Fibroblast of lung (primary cell): ENCODE results near the gene PDE3A. TPM values are rescaled to one million over a fixed set of nuclear protein-coding genes. Genes with fewer than 3 reads are reported as not detected.

Experiments used
- DNase-seq, 2 donors: peaks; one replicate each; pipeline versions ENCODE4 v3.0.0 to v3.0.0-alpha.2; 2010; ENCODE audit warnings: low read depth in 2 of 2
- H2AFZ ChIP-seq: 2 replicates; pipeline ENCODE4 v1.5.1; 2012; ENCODE audit warnings: low read length, control low read depth, inconsistent platforms
- H3K27ac ChIP-seq: 2 replicates; pipeline ENCODE4 v1.5.1; 2011; ENCODE audit warnings: low read length, control low read depth; ENCODE audit not compliant: insufficient read depth
- H3K27me3 ChIP-seq: 2 replicates; pipeline ENCODE4 v1.5.1; 2011; ENCODE audit warnings: mild to moderate bottlenecking, low read length; ENCODE audit not compliant: control insufficient read depth, insufficient read depth
- H3K36me3 ChIP-seq: 2 replicates; pipeline ENCODE4 v1.5.1; 2011; ENCODE audit warnings: low read length; ENCODE audit not compliant: control insufficient read depth, insufficient read depth
- H3K4me1 ChIP-seq: 2 replicates; pipeline ENCODE4 v1.5.1; 2011; ENCODE audit warnings: low read length; ENCODE audit not compliant: control insufficient read depth, insufficient read depth; ENCODE audit errors: extremely low read depth
- H3K4me2 ChIP-seq: 2 replicates; pipeline ENCODE4 v1.5.1; 2011; ENCODE audit warnings: low read length, control low read depth; ENCODE audit not compliant: insufficient read depth; ENCODE audit errors: extremely low read depth
- H3K4me3 ChIP-seq, 4 experiments: fragments of 200-600 bp in 1 of 4; sonication (generic) in 1 of 4; replicated peaks in 1 of 4; 2 replicates each; pipeline ENCODE4 v1.5.1; 2011 to 2016; ENCODE audit warnings: low read length in 4 of 4, low read depth in 3 of 4, mild to moderate bottlenecking in 3 of 4, control low read depth in 2 of 4, inconsistent platforms in 1 of 4, mixed read lengths in 1 of 4; ENCODE audit not compliant: insufficient read depth in 1 of 4; ENCODE audit errors: control extremely low read depth in 1 of 4
- H3K79me2 ChIP-seq: 2 replicates; pipeline ENCODE4 v1.5.1; 2012; ENCODE audit warnings: mild to moderate bottlenecking, low read length, inconsistent platforms; ENCODE audit not compliant: control insufficient read depth, insufficient read depth
- H3K9ac ChIP-seq: 2 replicates; pipeline ENCODE4 v1.5.1; 2011; ENCODE audit warnings: mild to moderate bottlenecking, low read length, control low read depth; ENCODE audit not compliant: insufficient read depth
- H3K9me3 ChIP-seq: 2 replicates; pipeline ENCODE4 v1.5.1; 2012; ENCODE audit warnings: low read depth, low read length; ENCODE audit not compliant: control insufficient read depth, insufficient read depth
- H4K20me1 ChIP-seq: 2 replicates; pipeline ENCODE4 v1.5.1; 2011; ENCODE audit warnings: low read length; ENCODE audit not compliant: control insufficient read depth, insufficient read depth; ENCODE audit errors: extremely low read depth
- EZH2 ChIP-seq: IDR thresholded peaks from 2 replicates; pipeline ENCODE4 v1.5.1; 2012; ENCODE audit warnings: low read length, control low read depth, mild to moderate bottlenecking; ENCODE audit errors: missing control alignments
- polyA plus RNA-seq, 2 donors: library from polyadenylated mRNA; depleted of rRNA in 1 of 2; stranded (reverse) in 1 of 2; unstranded in 1 of 2; fragments of >200 nt; gene quantifications; 2 replicates each; pipeline ENCODE4 v1.2.1, GENCODE V29; 2011 to 2012; ENCODE audit warnings: missing spikeins in 1 of 2
- total RNA-seq: library from RNA; depleted of rRNA; stranded (reverse); fragments of >200 nt; gene quantifications from 2 replicates; pipeline ENCODE4 v1.2.1, GENCODE V29; 2014
- TF ChIP-seq, protein P1 (sequence below), 2 donors: IDR thresholded peaks in 1 of 2; conservative IDR thresholded peaks in 1 of 2; 1 replicate in 1 of 2; 2 replicates in 1 of 2; pipeline ENCODE4 v1.5.1; 2011 to 2012; ENCODE audit warnings: low read length in 2 of 2, control low read depth in 1 of 2, inconsistent platforms in 1 of 2, low read depth in 1 of 2, mild to moderate bottlenecking in 1 of 2

Gene PDE3A
- total and polyA plus RNA-seq, 2 donors (not counting 1 experiment from before 2014, with no cell fraction given): 0.17 to 2.7 TPM

DNA sequence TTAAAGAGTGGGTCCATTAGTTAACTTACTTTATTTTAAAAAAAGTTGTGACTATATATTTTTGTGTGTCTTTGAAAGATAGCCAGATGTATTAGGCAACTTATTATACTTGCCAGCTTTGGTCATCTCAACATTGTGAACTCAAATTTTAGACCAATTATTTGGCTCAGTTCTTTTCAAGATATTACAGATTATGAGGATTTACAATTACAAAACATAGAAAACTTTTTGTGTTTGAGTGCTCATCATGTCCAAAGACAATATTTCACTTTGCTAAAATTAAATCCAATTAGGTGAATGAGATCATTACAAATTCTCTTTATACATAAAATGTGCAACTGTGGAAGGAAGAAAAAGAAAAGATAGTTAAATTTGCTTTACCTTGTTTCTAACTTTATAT lies 18.3 kb upstream of the PDE3A start:
- no peak overlapping the region for H3K4me3 ChIP-seq
- H3K79me2 ChIP-seq: no peaks in the 10 kb centered on the region
- H3K36me3 ChIP-seq: no peaks in the 10 kb centered on the region
- DNase-seq: peak in 1 of 2 donors; percentile 8
- no peaks in the 10 kb centered on the region for H4K20me1 ChIP-seq
- H3K9ac ChIP-seq: no peak overlapping the region
- no peak overlapping the region for H3K4me2 ChIP-seq
- H2AFZ ChIP-seq: no peak overlapping the region
- H3K27ac ChIP-seq: no peak overlapping the region
- no peaks in the 10 kb centered on the region for H3K9me3 ChIP-seq
- no peaks in the 10 kb centered on the region for H3K4me1 ChIP-seq
- TF ChIP-seq, protein P1, sequence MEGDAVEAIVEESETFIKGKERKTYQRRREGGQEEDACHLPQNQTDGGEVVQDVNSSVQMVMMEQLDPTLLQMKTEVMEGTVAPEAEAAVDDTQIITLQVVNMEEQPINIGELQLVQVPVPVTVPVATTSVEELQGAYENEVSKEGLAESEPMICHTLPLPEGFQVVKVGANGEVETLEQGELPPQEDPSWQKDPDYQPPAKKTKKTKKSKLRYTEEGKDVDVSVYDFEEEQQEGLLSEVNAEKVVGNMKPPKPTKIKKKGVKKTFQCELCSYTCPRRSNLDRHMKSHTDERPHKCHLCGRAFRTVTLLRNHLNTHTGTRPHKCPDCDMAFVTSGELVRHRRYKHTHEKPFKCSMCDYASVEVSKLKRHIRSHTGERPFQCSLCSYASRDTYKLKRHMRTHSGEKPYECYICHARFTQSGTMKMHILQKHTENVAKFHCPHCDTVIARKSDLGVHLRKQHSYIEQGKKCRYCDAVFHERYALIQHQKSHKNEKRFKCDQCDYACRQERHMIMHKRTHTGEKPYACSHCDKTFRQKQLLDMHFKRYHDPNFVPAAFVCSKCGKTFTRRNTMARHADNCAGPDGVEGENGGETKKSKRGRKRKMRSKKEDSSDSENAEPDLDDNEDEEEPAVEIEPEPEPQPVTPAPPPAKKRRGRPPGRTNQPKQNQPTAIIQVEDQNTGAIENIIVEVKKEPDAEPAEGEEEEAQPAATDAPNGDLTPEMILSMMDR (conservative IDR thresholded peaks at IDR 0.05 in 1 of 2, IDR thresholded peaks at IDR 0.05 in 1 of 2; ENCODE audit: low read depth in 1 of 2, low read length in 2 of 2): no peak
- no peak for TF ChIP-seq EZH2
- no peaks in the 10 kb centered on the region for H3K27me3 ChIP-seq

DNA sequence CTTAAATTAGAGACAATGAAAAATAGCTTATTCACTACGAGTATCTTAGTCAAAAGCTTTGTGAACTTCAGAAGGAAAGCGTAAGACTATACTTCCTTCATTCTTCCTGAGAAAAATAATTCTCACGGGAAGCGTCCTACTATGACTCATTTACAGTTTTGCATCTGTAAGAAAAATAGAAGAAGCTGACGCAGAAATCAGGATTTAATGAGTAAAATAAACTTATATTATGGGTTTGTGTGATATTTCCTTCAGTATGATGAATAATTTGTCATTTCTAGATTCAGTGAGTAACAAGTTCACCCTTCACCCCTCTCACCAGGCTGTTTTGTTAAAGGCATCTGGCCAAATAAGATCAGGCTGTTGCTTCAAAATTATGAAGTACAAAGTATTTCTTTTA lies 17.8 kb upstream of the PDE3A start:
- Histone ChIP-seq H3K4me2 (no peak overlapping the region), H3K9ac (no peak overlapping the region), H3K4me3 (no peak overlapping the region), H3K27ac (no peak overlapping the region), H3K27me3 (no peaks in the 10 kb centered on the region), H3K4me1 (no peaks in the 10 kb centered on the region), H3K9me3 (no peaks in the 10 kb centered on the region), H4K20me1 (no peaks in the 10 kb centered on the region), H2AFZ (no peak overlapping the region), H3K79me2 (no peaks in the 10 kb centered on the region), H3K36me3 (no peaks in the 10 kb centered on the region)
- TF ChIP-seq, protein P1 (conservative IDR thresholded peaks at IDR 0.05 in 1 of 2, IDR thresholded peaks at IDR 0.05 in 1 of 2; ENCODE audit: low read depth in 1 of 2, low read length in 2 of 2): no peak
- TF ChIP-seq EZH2: no peak
- peak; percentile 71 to 81 for DNase-seq

DNA sequence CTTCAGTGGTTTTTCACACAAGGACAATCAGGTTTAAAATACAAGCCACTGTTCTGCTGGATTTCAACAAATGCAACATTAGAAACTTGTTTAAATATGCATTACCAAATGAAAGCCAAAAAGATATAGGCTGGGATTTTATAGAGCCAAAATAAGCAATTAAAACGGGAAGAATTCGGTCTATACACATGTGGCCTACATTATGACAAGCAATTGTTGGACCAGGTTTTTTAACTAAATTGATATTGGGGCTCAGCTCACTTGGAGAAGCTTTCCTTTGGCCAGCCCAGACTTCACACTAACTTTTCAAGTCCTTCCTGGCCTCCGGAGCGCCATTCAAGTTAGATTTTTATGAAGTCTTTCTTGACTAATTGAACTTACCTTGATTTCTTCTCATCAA lies 16.9 kb upstream of the PDE3A start:
- no peak overlapping the region for H3K27ac ChIP-seq
- H3K9me3 ChIP-seq: no peaks in the 10 kb centered on the region
- no peak overlapping the region for H3K9ac ChIP-seq
- H2AFZ ChIP-seq: no peak overlapping the region
- H4K20me1 ChIP-seq: no peaks in the 10 kb centered on the region
- no peaks in the 10 kb centered on the region for H3K79me2 ChIP-seq
- no peak overlapping the region for H3K4me2 ChIP-seq
- TF ChIP-seq, protein P1 (conservative IDR thresholded peaks at IDR 0.05 in 1 of 2, IDR thresholded peaks at IDR 0.05 in 1 of 2; ENCODE audit: low read depth in 1 of 2, low read length in 2 of 2): no peak
- TF ChIP-seq EZH2: no peak
- no peak for DNase-seq
- no peaks in the 10 kb centered on the region for H3K27me3 ChIP-seq
- H3K4me1 ChIP-seq: no peaks in the 10 kb centered on the region
- H3K36me3 ChIP-seq: no peaks in the 10 kb centered on the region
- no peak overlapping the region for H3K4me3 ChIP-seq
